CD14-positive monocyte (primary cell): ENCODE data around the gene EEF1AKMT3. TPM values are rescaled to one million over a fixed set of nuclear protein-coding genes. Genes with fewer than 3 reads are reported as not detected.

Experiments
- DNase-seq, 3 donors: peaks; one replicate each; pipeline ENCODE4 v3.0.0-alpha.2; 2011 to 2022
- H2AFZ ChIP-seq: 2 replicates; pipeline ENCODE4 v1.6.0; 2012; ENCODE audit warnings: mild to moderate bottlenecking, low read depth, low read length, inconsistent platforms; ENCODE audit not compliant: insufficient read depth, poor library complexity, severe bottlenecking
- H3K27ac ChIP-seq, 2 donors: 1 replicate in 1 of 2; 2 replicates in 1 of 2; pipeline ENCODE4 v1.5.1; 2012 to 2013; ENCODE audit warnings: low read length in 2 of 2, control low read depth in 1 of 2, inconsistent platforms in 1 of 2, low read depth in 1 of 2, mild to moderate bottlenecking in 1 of 2
- H3K27me3 ChIP-seq, 2 donors: one replicate each; pipeline versions ENCODE4 v1.6.0 to v1.6.1; 2011 to 2013; ENCODE audit warnings: low read length in 2 of 2; ENCODE audit not compliant: control insufficient read depth in 2 of 2, insufficient read depth in 2 of 2
- H3K36me3 ChIP-seq, 2 donors: replicated peaks in 1 of 2; 1 replicate in 1 of 2; 2 replicates in 1 of 2; pipeline versions ENCODE4 v1.5.1 to v1.6.1; 2012 to 2013; ENCODE audit warnings: low read length in 2 of 2, control low read depth in 1 of 2, inconsistent platforms in 1 of 2, mild to moderate bottlenecking in 1 of 2; ENCODE audit not compliant: insufficient read depth in 2 of 2, control insufficient read depth in 1 of 2
- H3K4me1 ChIP-seq, 2 donors: 1 replicate in 1 of 2; 2 replicates in 1 of 2; pipeline versions ENCODE4 v1.5.1 to v1.6.1; 2012 to 2013; ENCODE audit warnings: low read length in 2 of 2, control low read depth in 1 of 2, inconsistent platforms in 1 of 2, mild to moderate bottlenecking in 1 of 2, moderate library complexity in 1 of 2; ENCODE audit not compliant: insufficient read depth in 2 of 2, control insufficient read depth in 1 of 2
- H3K4me2 ChIP-seq: replicated peaks from 2 replicates; pipeline ENCODE3; 2012; ENCODE audit warnings: low read length, moderate library complexity, mild to moderate bottlenecking; ENCODE audit not compliant: poor library complexity, severe bottlenecking; ENCODE audit errors: extremely low read depth
- H3K4me3 ChIP-seq, 3 experiments: fragments of 200-600 bp in 1 of 3; sonication (generic) in 1 of 3; replicated peaks in 1 of 3; 1 replicate in 2 of 3; 2 replicates in 1 of 3; pipeline ENCODE4 v1.5.1; 2011 to 2013; ENCODE audit warnings: low read length in 3 of 3, mild to moderate bottlenecking in 3 of 3, control low read depth in 2 of 3, low read depth in 2 of 3, inconsistent platforms in 1 of 3, moderate library complexity in 1 of 3
- H3K79me2 ChIP-seq: 2 replicates; pipeline ENCODE4 v1.6.0; 2012; ENCODE audit warnings: mild to moderate bottlenecking, control low read depth, inconsistent platforms, low read length, moderate library complexity; ENCODE audit not compliant: insufficient read depth
- H3K9ac ChIP-seq: 2 replicates; pipeline ENCODE4 v1.6.0; 2017; ENCODE audit warnings: low read length, mild to moderate bottlenecking; ENCODE audit not compliant: insufficient read depth, poor library complexity, severe bottlenecking
- H3K9me3 ChIP-seq, 2 donors: replicated peaks in 1 of 2; 1 replicate in 1 of 2; 2 replicates in 1 of 2; pipeline versions ENCODE4 v1.5.1 to v1.6.1; 2012 to 2013; ENCODE audit warnings: low read length in 2 of 2, control low read depth in 1 of 2; ENCODE audit not compliant: control insufficient read depth in 1 of 2, insufficient read depth in 1 of 2
- H4K20me1 ChIP-seq: 2 replicates; pipeline ENCODE4 v1.6.0; 2012; ENCODE audit warnings: mild to moderate bottlenecking, low read length, control low read depth, moderate library complexity; ENCODE audit not compliant: insufficient read depth
- H3K27ac Mint-ChIP-seq, 7 donors: one replicate each; pipeline ENCODE4 v1.8.0; 2020; ENCODE audit warnings: mild to moderate bottlenecking in 7 of 7, mixed read lengths in 7 of 7, moderate library complexity in 6 of 7, inconsistent platforms in 2 of 7
- H3K27me3 Mint-ChIP-seq, 3 donors: one replicate each; pipeline ENCODE4 v1.8.0; 2021 to 2022; ENCODE audit warnings: low read depth in 3 of 3, mild to moderate bottlenecking in 3 of 3, mixed read lengths in 3 of 3, moderate library complexity in 3 of 3, inconsistent platforms in 1 of 3
- H3K36me3 Mint-ChIP-seq, 2 donors: one replicate each; pipeline ENCODE4 v1.8.0; 2020; ENCODE audit warnings: mixed read lengths in 2 of 2, inconsistent platforms in 1 of 2, mild to moderate bottlenecking in 1 of 2
- H3K4me1 Mint-ChIP-seq: one replicate; pipeline ENCODE4 v1.8.0; 2020; ENCODE audit warnings: mild to moderate bottlenecking, mixed read lengths
- H3K4me3 Mint-ChIP-seq, 2 donors: one replicate each; pipeline ENCODE4 v1.8.0; 2020; ENCODE audit warnings: mild to moderate bottlenecking in 2 of 2, mixed read lengths in 2 of 2, moderate library complexity in 1 of 2
- H3K9me3 Mint-ChIP-seq, 7 donors: one replicate each; pipeline ENCODE4 v1.8.0; 2020 to 2022; ENCODE audit warnings: mixed read lengths in 7 of 7, mild to moderate bottlenecking in 6 of 7, moderate library complexity in 6 of 7, inconsistent platforms in 2 of 7
- WGBS: methylation state at CpG from one replicate; pipeline ENCODE4 v1.1.5; 2013; ENCODE audit warnings: missing lambda C conversion rate; ENCODE audit not compliant: insufficient coverage; 5-methylcytosine and 5-hydroxymethylcytosine counted together
- intact Hi-C, 2 donors: fragments of 100-400 bp; cut with micrococcal nuclease; formaldehyde crosslinking; loops; one replicate each; pipeline versions ENCODE4 v1.15.0 to v1.15.1; 2023
- polyA plus RNA-seq, 3 donors: library from polyadenylated mRNA; depleted of rRNA in 1 of 3; unstranded in 2 of 3; stranded (reverse) in 1 of 3; fragments of 300-500 nt in 2 of 3; fragments of >200 nt in 1 of 3; fragmentation: Illumina TruSeq in 2 of 3; gene quantifications; 1 replicate in 2 of 3; 2 replicates in 1 of 3; pipeline ENCODE4 v1.2.3, GENCODE V29; 2012 to 2021
- TF ChIP-seq, protein P1 (sequence below): fragments of 200-600 bp; IDR thresholded peaks from one replicate; pipeline ENCODE4 v1.8.0; 2022; ENCODE audit warnings: antibody characterized with exemption, mild to moderate bottlenecking

The EEF1AKMT3 gene
- polyA plus RNA-seq, 3 donors: 3.4 to 4.2 (median 3.4) TPM

DNA sequence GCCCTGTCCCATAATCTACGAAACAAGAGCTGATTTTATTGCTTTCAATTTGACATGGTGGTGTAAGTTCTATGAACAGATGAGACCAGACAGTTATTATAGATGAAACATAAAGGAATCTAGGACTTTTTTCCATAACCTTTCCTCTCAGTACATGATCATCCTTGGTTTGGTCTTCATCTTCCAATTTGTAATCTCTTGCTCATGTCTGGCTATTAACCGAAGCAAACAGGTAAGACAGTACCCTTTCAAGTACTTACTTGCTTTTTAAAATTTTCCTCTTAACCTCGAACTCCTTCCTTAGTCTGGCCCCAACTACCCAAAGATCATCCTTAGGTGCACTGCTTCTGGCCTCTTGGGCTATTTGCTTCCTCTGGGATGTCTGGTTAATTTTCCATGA, 26.4 kb upstream of the EEF1AKMT3 start:
- peaks cover 15% of the 10 kb centered on the region for H3K79me2 ChIP-seq
- intact Hi-C loops: loop anchor here in 1 of 2 donors (10.0 kb wide), 1 partner anchor 189 kb away; no protein-coding TSS in a partner anchor
- peak overlapping the region; percentile 86 for H3K4me2 ChIP-seq
- no peak overlapping the region for H3K27ac ChIP-seq
- peaks cover 14 to 39% of the 10 kb centered on the region in 2 donors for H3K36me3 ChIP-seq
- Mint-ChIP-seq H3K9me3 (no peaks in the 10 kb centered on the region), H3K27ac (peak overlapping the region in 6 of 7 donors; percentile 92 to 98 (median 96)), H3K4me1 (peaks cover 37% of the 10 kb centered on the region), H3K4me3 (peak overlapping the region; percentile 89 to 93), H3K27me3 (peaks cover 0 to 1% (median 0%) of the 10 kb centered on the region in 3 donors), H3K36me3 (peaks cover 22 to 41% of the 10 kb centered on the region in 2 donors)
- no peaks in the 10 kb centered on the region for H3K9me3 ChIP-seq
- TF ChIP-seq, protein P1, sequence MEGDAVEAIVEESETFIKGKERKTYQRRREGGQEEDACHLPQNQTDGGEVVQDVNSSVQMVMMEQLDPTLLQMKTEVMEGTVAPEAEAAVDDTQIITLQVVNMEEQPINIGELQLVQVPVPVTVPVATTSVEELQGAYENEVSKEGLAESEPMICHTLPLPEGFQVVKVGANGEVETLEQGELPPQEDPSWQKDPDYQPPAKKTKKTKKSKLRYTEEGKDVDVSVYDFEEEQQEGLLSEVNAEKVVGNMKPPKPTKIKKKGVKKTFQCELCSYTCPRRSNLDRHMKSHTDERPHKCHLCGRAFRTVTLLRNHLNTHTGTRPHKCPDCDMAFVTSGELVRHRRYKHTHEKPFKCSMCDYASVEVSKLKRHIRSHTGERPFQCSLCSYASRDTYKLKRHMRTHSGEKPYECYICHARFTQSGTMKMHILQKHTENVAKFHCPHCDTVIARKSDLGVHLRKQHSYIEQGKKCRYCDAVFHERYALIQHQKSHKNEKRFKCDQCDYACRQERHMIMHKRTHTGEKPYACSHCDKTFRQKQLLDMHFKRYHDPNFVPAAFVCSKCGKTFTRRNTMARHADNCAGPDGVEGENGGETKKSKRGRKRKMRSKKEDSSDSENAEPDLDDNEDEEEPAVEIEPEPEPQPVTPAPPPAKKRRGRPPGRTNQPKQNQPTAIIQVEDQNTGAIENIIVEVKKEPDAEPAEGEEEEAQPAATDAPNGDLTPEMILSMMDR: no peak
- DNase-seq: no peak
- peak overlapping the region in 1 of 3 experiments; percentile 84 for H3K4me3 ChIP-seq
- H2AFZ ChIP-seq: no peak overlapping the region
- 100% methylated on average over 1 of the region's 3 CpGs for WGBS
- H3K9ac ChIP-seq: no peak overlapping the region
- H3K4me1 ChIP-seq: peaks cover 32 to 36% of the 10 kb centered on the region in 2 donors
- no peaks in the 10 kb centered on the region for H3K27me3 ChIP-seq
- no peaks in the 10 kb centered on the region for H4K20me1 ChIP-seq

DNA sequence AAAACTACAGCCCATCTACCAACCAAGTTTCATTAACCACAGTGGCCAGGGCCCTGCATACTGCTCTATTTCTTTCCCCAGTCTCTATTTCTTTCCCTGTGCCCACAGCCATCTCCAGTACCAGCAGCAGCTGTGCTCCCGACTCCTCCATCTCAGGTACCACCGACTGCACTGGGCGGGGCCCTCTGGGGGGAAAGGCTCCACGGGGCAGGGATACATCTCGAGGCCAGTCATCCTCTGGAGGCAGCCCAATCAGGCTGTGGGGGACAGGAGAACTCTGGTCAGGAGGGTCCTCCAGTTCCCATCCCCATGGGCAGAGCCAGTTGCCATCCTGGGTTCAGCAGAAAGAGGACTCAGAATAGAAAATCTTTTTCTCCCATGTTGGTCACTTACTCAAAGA, 23.4 kb upstream of the EEF1AKMT3 start:
- no peaks in the 10 kb centered on the region for H3K9me3 Mint-ChIP-seq
- no peak overlapping the region for H3K27ac ChIP-seq
- H3K27me3 Mint-ChIP-seq: peaks cover under 1 to 7% (median 2%) of the 10 kb centered on the region in 3 donors
- no peak overlapping the region for H3K4me3 ChIP-seq
- intact Hi-C loops: loop anchor here in 1 of 2 donors (10.0 kb wide), 1 partner anchor 186 kb away; no protein-coding TSS in a partner anchor
- WGBS: 100% methylated on average over 1 of the region's 5 CpGs
- H3K36me3 ChIP-seq: peaks cover 14 to 39% of the 10 kb centered on the region in 2 donors
- peaks cover 27% of the 10 kb centered on the region for H3K79me2 ChIP-seq
- no peak for DNase-seq
- no peaks in the 10 kb centered on the region for H3K9me3 ChIP-seq
- no peak overlapping the region for H2AFZ ChIP-seq
- H4K20me1 ChIP-seq: no peaks in the 10 kb centered on the region
- H3K4me3 Mint-ChIP-seq: no peak overlapping the region
- peak overlapping the region in 2 of 7 donors; percentile 30 to 50 for H3K27ac Mint-ChIP-seq
- H3K4me2 ChIP-seq: no peak overlapping the region
- peaks cover 22 to 41% of the 10 kb centered on the region in 2 donors for H3K36me3 Mint-ChIP-seq
- H3K4me1 Mint-ChIP-seq: peaks cover 40% of the 10 kb centered on the region
- TF ChIP-seq, protein P1: no peak
- no peak overlapping the region for H3K9ac ChIP-seq
- peaks cover 30 to 36% of the 10 kb centered on the region in 2 donors for H3K4me1 ChIP-seq
- H3K27me3 ChIP-seq: peaks cover 0 to under 1% of the 10 kb centered on the region in 2 donors
